CD14-positive monocyte (primary cell): ENCODE measurements around the gene PIK3R2. TPM values are rescaled to one million over a fixed set of nuclear protein-coding genes. Genes with fewer than 3 reads are reported as not detected.

Experiments
- DNase-seq, 3 donors: peaks; one replicate each; pipeline ENCODE4 v3.0.0-alpha.2; 2011 to 2022
- H2AFZ ChIP-seq: 2 replicates; pipeline ENCODE4 v1.6.0; 2012; ENCODE audit warnings: mild to moderate bottlenecking, low read depth, low read length, inconsistent platforms; ENCODE audit not compliant: insufficient read depth, poor library complexity, severe bottlenecking
- H3K27ac ChIP-seq, 2 donors: 1 replicate in 1 of 2; 2 replicates in 1 of 2; pipeline ENCODE4 v1.5.1; 2012 to 2013; ENCODE audit warnings: low read length in 2 of 2, control low read depth in 1 of 2, inconsistent platforms in 1 of 2, low read depth in 1 of 2, mild to moderate bottlenecking in 1 of 2
- H3K27me3 ChIP-seq, 2 donors: one replicate each; pipeline versions ENCODE4 v1.6.0 to v1.6.1; 2011 to 2013; ENCODE audit warnings: low read length in 2 of 2; ENCODE audit not compliant: control insufficient read depth in 2 of 2, insufficient read depth in 2 of 2
- H3K36me3 ChIP-seq, 2 donors: replicated peaks in 1 of 2; 1 replicate in 1 of 2; 2 replicates in 1 of 2; pipeline versions ENCODE4 v1.5.1 to v1.6.1; 2012 to 2013; ENCODE audit warnings: low read length in 2 of 2, control low read depth in 1 of 2, inconsistent platforms in 1 of 2, mild to moderate bottlenecking in 1 of 2; ENCODE audit not compliant: insufficient read depth in 2 of 2, control insufficient read depth in 1 of 2
- H3K4me1 ChIP-seq, 2 donors: 1 replicate in 1 of 2; 2 replicates in 1 of 2; pipeline versions ENCODE4 v1.5.1 to v1.6.1; 2012 to 2013; ENCODE audit warnings: low read length in 2 of 2, control low read depth in 1 of 2, inconsistent platforms in 1 of 2, mild to moderate bottlenecking in 1 of 2, moderate library complexity in 1 of 2; ENCODE audit not compliant: insufficient read depth in 2 of 2, control insufficient read depth in 1 of 2
- H3K4me2 ChIP-seq: replicated peaks from 2 replicates; pipeline ENCODE3; 2012; ENCODE audit warnings: low read length, moderate library complexity, mild to moderate bottlenecking; ENCODE audit not compliant: poor library complexity, severe bottlenecking; ENCODE audit errors: extremely low read depth
- H3K4me3 ChIP-seq, 3 experiments: fragments of 200-600 bp in 1 of 3; sonication (generic) in 1 of 3; replicated peaks in 1 of 3; 1 replicate in 2 of 3; 2 replicates in 1 of 3; pipeline ENCODE4 v1.5.1; 2011 to 2013; ENCODE audit warnings: low read length in 3 of 3, mild to moderate bottlenecking in 3 of 3, control low read depth in 2 of 3, low read depth in 2 of 3, inconsistent platforms in 1 of 3, moderate library complexity in 1 of 3
- H3K79me2 ChIP-seq: 2 replicates; pipeline ENCODE4 v1.6.0; 2012; ENCODE audit warnings: mild to moderate bottlenecking, control low read depth, inconsistent platforms, low read length, moderate library complexity; ENCODE audit not compliant: insufficient read depth
- H3K9ac ChIP-seq: 2 replicates; pipeline ENCODE4 v1.6.0; 2017; ENCODE audit warnings: low read length, mild to moderate bottlenecking; ENCODE audit not compliant: insufficient read depth, poor library complexity, severe bottlenecking
- H3K9me3 ChIP-seq, 2 donors: replicated peaks in 1 of 2; 1 replicate in 1 of 2; 2 replicates in 1 of 2; pipeline versions ENCODE4 v1.5.1 to v1.6.1; 2012 to 2013; ENCODE audit warnings: low read length in 2 of 2, control low read depth in 1 of 2; ENCODE audit not compliant: control insufficient read depth in 1 of 2, insufficient read depth in 1 of 2
- H4K20me1 ChIP-seq: 2 replicates; pipeline ENCODE4 v1.6.0; 2012; ENCODE audit warnings: mild to moderate bottlenecking, low read length, control low read depth, moderate library complexity; ENCODE audit not compliant: insufficient read depth
- H3K27ac Mint-ChIP-seq, 7 donors: one replicate each; pipeline ENCODE4 v1.8.0; 2020; ENCODE audit warnings: mild to moderate bottlenecking in 7 of 7, mixed read lengths in 7 of 7, moderate library complexity in 6 of 7, inconsistent platforms in 2 of 7
- H3K27me3 Mint-ChIP-seq, 3 donors: one replicate each; pipeline ENCODE4 v1.8.0; 2021 to 2022; ENCODE audit warnings: low read depth in 3 of 3, mild to moderate bottlenecking in 3 of 3, mixed read lengths in 3 of 3, moderate library complexity in 3 of 3, inconsistent platforms in 1 of 3
- H3K36me3 Mint-ChIP-seq, 2 donors: one replicate each; pipeline ENCODE4 v1.8.0; 2020; ENCODE audit warnings: mixed read lengths in 2 of 2, inconsistent platforms in 1 of 2, mild to moderate bottlenecking in 1 of 2
- H3K4me1 Mint-ChIP-seq: one replicate; pipeline ENCODE4 v1.8.0; 2020; ENCODE audit warnings: mild to moderate bottlenecking, mixed read lengths
- H3K4me3 Mint-ChIP-seq, 2 donors: one replicate each; pipeline ENCODE4 v1.8.0; 2020; ENCODE audit warnings: mild to moderate bottlenecking in 2 of 2, mixed read lengths in 2 of 2, moderate library complexity in 1 of 2
- H3K9me3 Mint-ChIP-seq, 7 donors: one replicate each; pipeline ENCODE4 v1.8.0; 2020 to 2022; ENCODE audit warnings: mixed read lengths in 7 of 7, mild to moderate bottlenecking in 6 of 7, moderate library complexity in 6 of 7, inconsistent platforms in 2 of 7
- CTCF ChIP-seq: fragments of 200-600 bp; IDR thresholded peaks from one replicate; pipeline ENCODE4 v1.8.0; 2022; ENCODE audit warnings: antibody characterized with exemption, mild to moderate bottlenecking
- WGBS: methylation state at CpG from one replicate; pipeline ENCODE4 v1.1.5; 2013; ENCODE audit warnings: missing lambda C conversion rate; ENCODE audit not compliant: insufficient coverage; 5-methylcytosine and 5-hydroxymethylcytosine counted together
- intact Hi-C, 2 donors: fragments of 100-400 bp; cut with micrococcal nuclease; formaldehyde crosslinking; loops; one replicate each; pipeline versions ENCODE4 v1.15.0 to v1.15.1; 2023
- polyA plus RNA-seq, 3 donors: library from polyadenylated mRNA; depleted of rRNA in 1 of 3; unstranded in 2 of 3; stranded (reverse) in 1 of 3; fragments of 300-500 nt in 2 of 3; fragments of >200 nt in 1 of 3; fragmentation: Illumina TruSeq in 2 of 3; gene quantifications; 1 replicate in 2 of 3; 2 replicates in 1 of 3; pipeline ENCODE4 v1.2.3, GENCODE V29; 2012 to 2021

The PIK3R2 gene
- polyA plus RNA-seq, 3 donors = 0.99 to 7.7 (median 2.0) TPM

- H3K4me1 Mint-ChIP-seq = peaks cover 38% of the 10 kb centered on the region
- 100% methylated on average over 2 of the region's 5 CpGs for WGBS
- Histone ChIP-seq H3K4me2 (no peak overlapping the region), H4K20me1 (peaks cover 94% of the 10 kb centered on the region), H3K9ac (no peak overlapping the region), H3K27me3 (no peaks in the 10 kb centered on the region), H3K36me3 (peaks cover 43 to 72% of the 10 kb centered on the region in 2 donors), H2AFZ (no peak overlapping the region), H3K27ac (no peak overlapping the region), H3K79me2 (peaks cover 47% of the 10 kb centered on the region), H3K4me3 (no peak overlapping the region), H3K9me3 (no peaks in the 10 kb centered on the region), H3K4me1 (peaks cover 35 to 50% of the 10 kb centered on the region in 2 donors)
- DNase-seq = no peak
- intact Hi-C loops = no loop called here
- H3K27ac Mint-ChIP-seq = no peak overlapping the region
- H3K4me3 Mint-ChIP-seq = no peak overlapping the region
- peaks cover 61 to 75% of the 10 kb centered on the region in 2 donors for H3K36me3 Mint-ChIP-seq
- H3K9me3 Mint-ChIP-seq = peaks cover 0 to 2% (median 0%) of the 10 kb centered on the region in 7 donors
- no peak for TF ChIP-seq CTCF
- H3K27me3 Mint-ChIP-seq = peaks cover 0 to 2% (median 1%) of the 10 kb centered on the region in 3 donors
Observed at GRCh38 chr19:18121166-18121565, 31.8 kb upstream of the PIK3R2 start.

- Histone ChIP-seq H3K27me3 (no peaks in the 10 kb centered on the region), H2AFZ (no peak overlapping the region), H3K4me3 (no peak overlapping the region), H3K9me3 (no peaks in the 10 kb centered on the region), H3K4me2 (no peak overlapping the region), H3K36me3 (peaks cover 46 to 75% of the 10 kb centered on the region in 2 donors), H3K79me2 (peaks cover 44% of the 10 kb centered on the region), H3K4me1 (peaks cover 32 to 47% of the 10 kb centered on the region in 2 donors), H4K20me1 (peaks cover 88% of the 10 kb centered on the region), H3K9ac (no peak overlapping the region), H3K27ac (no peak overlapping the region)
- Mint-ChIP-seq H3K27ac (peak overlapping the region in 2 of 7 donors; percentile 35 to 50), H3K4me3 (no peak overlapping the region), H3K27me3 (peaks cover 0 to 2% (median 1%) of the 10 kb centered on the region in 3 donors), H3K36me3 (peaks cover 62 to 82% of the 10 kb centered on the region in 2 donors), H3K9me3 (peaks cover 0 to 2% (median 0%) of the 10 kb centered on the region in 7 donors), H3K4me1 (peaks cover 35% of the 10 kb centered on the region)
- 46% methylated on average over 3 of the region's 7 CpGs for WGBS
- DNase-seq = no peak
- no peak for TF ChIP-seq CTCF
- intact Hi-C loops = no loop called here
Observed at GRCh38 chr19:18122424-18122823, 30.5 kb upstream of the PIK3R2 start.
